GM21786 (cell line): ENCODE results near the gene SOCS2.
"Not testable (repeated sequence)": the region's sequence is repeated elsewhere in the genome, so short reads cannot be mapped to it uniquely, and the experiment has no call there.

ENCODE experiments used
- ATAC-seq: cut with Tn5 transposase; IDR thresholded peaks from one replicate; pipeline ENCODE4 v1.9.1; 2021; ENCODE audit not compliant: unreplicated experiment

SOCS2 gene

GRCh38 chr12:93592641-93593406 lies 20.3 kb downstream of the SOCS2 start:
- ATAC-seq: no peak

DNA sequence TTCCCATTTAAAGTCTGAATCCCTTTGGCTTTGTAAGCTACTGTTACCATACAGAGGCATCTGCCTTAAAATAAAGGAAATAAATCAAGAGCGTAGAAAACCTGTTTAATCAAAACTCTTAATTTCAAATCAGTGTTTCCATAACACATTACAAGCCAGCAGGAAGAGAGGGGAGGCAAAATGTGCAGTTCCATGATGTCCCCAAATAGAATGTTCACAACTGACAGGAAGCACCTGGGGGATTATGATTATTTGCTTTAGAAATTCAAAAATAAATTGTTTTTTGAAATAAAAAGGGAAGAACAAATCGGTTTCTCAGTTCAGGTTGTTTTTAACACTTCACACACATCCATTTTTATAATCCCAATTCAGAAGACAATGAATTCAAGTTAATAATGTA lies 21.4 kb downstream of the SOCS2 start:
- ATAC-seq: no peak

DNA sequence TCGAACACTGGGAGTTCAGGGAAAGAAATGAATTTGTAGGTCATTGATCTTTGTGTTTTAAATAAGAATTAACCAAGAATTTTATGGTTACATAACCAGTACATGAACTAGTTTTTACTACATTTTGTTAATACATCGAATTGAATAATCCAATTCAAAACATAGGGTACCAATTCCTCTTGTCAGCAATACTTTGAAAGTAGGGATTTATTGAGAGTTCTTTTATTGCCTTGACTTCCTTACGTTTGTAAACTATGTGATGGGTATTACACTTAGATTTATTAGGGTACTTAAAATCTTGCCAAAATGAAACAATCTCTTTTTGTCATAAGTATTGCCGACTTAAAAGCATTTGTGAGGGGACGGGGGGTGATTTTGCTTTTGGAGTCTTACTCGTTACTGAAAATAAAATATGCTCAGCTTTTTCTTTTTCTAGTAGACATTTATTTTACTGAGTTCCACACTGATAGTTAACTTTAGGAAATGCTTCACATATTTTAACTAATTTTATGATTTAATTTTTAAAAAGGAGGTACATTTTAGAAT lies 22.4 kb downstream of the SOCS2 start:
- no peak for ATAC-seq

DNA sequence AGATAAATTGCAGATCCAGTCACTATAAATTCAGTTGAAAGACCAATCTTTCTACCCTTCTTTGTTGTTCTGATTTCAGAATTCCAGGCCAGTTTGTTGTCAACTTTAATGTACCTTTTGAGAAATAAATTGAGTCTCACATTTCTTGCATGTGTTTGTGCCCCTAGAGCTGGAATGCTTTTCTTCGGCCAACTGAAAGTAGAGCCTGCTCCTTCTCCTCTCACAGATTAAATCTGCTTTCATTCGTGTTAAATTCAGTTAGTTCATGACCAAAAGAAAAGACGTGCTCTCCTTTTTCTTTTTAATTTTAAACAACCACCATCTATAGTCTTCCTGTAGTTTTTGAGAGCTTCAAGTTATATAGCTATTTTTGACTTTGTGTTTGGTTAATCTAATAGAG lies 22.9 kb downstream of the SOCS2 start:
- ATAC-seq: no peak

DNA sequence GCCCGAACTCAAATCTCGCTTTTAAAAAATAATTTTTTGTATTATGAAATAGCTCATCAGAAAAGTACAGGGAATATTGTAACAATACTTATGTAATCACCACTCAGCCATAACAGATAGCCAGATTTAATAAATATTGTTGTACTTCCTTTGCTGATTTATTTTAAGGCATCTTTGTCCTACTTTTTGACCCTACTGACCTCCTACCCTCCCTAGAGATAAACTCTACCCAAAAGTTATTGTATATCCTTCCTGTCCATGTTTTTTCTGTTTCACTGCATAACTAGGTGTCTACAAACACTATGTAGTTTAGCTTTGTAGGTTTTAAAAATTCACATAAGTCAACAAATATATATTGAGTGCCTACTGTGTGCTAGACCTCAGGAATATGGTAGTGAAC lies 25.1 kb downstream of the SOCS2 start:
- ATAC-seq: no peak

GRCh38 chr12:93599192-93599591 lies 26.7 kb downstream of the SOCS2 start:
- ATAC-seq: no peak

- ATAC-seq: no peak
These were observed 29.1 kb downstream of the SOCS2 start for GRCh38 chr12:93601591-93601990.

- no peak for ATAC-seq
These were observed 30.6 kb downstream of the SOCS2 start for GRCh38 chr12:93602897-93603668.

DNA sequence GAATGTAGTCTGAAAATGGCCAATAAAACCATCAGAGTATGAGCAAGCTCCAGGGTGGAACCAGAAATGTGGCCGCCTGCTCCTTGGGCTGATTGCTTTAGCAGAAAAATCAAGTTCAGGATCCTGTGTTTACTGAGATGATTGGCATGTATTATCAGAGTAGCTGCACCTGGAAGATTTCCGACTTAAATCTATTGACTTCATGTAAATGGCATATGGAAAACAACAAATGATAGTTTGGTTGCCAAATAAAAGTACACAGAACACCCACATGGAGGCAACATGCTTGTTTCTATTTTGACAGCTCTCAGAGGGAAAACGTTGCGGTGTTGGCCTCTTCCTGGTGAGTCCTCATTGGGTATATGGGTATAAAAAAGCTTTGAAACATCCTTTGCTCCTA lies 31.3 kb downstream of the SOCS2 start:
- ATAC-seq: no peak

- no peak for ATAC-seq
These were observed 35.8 kb downstream of the SOCS2 start for GRCh38 chr12:93608313-93608712.

GRCh38 chr12:93609281-93610192 lies 37.1 kb downstream of the SOCS2 start:
- ATAC-seq: no peak

GRCh38 chr12:93612776-93613175 lies 40.3 kb downstream of the SOCS2 start:
- ATAC-seq: no peak

- ATAC-seq: no peak
These were observed 42.6 kb downstream of the SOCS2 start for GRCh38 chr12:93614917-93615596.

DNA sequence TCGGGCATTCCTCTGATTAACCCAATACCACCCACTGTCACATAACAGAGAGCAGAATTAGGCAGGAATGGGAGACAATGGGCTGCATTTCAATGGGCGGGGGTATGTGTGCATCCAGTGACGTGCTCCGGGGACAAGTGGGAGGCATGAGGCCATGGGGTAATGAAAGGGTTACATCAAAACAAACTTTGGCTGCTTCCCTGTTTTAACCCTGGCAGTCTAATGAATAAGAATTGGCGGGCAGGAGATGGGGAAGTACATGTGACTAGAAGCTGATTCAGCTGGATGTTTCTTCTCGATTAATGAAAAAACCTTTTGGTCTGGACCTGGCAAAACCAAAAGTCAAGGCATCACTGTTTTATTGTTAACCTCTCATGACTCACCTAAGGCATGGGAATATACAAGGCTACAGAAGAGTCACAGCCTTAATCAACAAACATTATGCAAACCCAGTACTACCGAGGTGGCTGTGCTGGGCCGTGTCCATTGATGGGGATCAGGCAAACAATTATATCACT lies 44.2 kb downstream of the SOCS2 start:
- ATAC-seq: no peak

- ATAC-seq: no peak
These were observed 46.5 kb downstream of the SOCS2 start for GRCh38 chr12:93618891-93619410.

GRCh38 chr12:93621986-93622385 lies 49.5 kb downstream of the SOCS2 start:
- ATAC-seq: no peak

DNA sequence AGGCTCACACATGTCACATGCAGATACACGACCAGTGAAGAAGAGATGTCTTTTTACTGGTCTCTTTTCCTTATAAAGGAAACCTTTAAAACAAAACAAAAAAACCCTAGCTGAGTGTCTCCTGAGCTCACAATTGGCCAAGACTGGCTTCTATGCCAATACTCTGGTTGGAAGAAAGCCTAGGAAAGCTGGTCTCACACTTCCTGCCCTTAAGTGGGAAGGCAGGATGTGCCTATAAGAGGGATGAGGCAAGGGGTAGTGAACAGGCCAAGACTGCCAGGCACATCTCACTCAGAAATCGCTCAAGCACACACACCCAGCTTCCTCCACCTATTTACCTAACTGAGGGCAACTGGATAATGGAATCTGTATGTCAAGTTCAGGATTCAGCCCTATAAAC lies 50.0 kb downstream of the SOCS2 start:
- ATAC-seq: no peak

DNA sequence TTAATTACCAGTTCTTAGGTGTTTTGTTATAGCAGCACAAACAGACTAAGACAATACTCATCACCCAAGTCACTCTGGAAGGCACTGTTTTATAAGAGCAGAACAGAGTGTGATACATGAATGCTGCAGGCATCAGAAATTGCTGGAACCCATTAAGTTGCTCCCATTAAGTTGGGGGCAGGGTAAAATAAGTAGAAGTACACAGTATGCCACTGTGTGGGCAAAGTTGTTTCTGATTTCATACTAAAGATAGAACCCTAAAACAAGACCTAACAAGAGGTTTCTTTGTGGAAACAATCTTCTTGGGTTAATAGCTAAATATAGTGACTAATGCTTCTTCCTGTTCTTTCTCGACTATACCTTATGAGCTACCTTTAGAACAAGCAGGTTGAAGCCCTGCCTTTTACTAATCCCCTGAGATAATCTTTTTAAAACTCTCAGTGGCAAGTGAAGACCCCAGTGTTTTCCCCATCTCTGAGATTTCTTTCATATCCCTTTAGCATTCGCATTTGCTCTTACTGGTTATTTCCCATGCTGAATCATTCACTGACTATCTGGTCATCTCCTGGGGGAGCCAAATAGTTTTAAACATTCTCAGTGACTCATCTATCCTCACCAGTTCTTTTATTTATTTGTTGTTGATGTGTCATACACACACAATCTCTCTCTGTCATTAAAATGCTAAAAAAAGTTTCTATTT lies 52.3 kb downstream of the SOCS2 start:
- peak; percentile 76 for ATAC-seq

- ATAC-seq: not testable (repeated sequence)
These were observed 52.8 kb downstream of the SOCS2 start for GRCh38 chr12:93625295-93625645.

- no peak for ATAC-seq
These were observed 53.7 kb downstream of the SOCS2 start for GRCh38 chr12:93626160-93626559.
